H1 (cell line): ENCODE data around the gene LZTFL1. TPM values are rescaled to one million over a fixed set of nuclear protein-coding genes. Genes with fewer than 3 reads are reported as not detected.
A peak's percentile ranks its signal among the peaks of the same experiment; 100 is the strongest.

Experiments
- CTCF ChIA-PET: fragments of 300-600 bp; sonication (Branson Sonifier 250); formaldehyde crosslinking; loops from one replicate; lab custom pipeline; 2021; ENCODE audit not compliant: partially characterized antibody; lab: Charles Lee
- POLR2A ChIA-PET: fragments of 300-600 bp; sonication (Branson Sonifier 250); formaldehyde crosslinking; loops from one replicate; lab custom pipeline; 2021; ENCODE audit warnings: inconsistent platforms; ENCODE audit not compliant: partially characterized antibody; lab: Charles Lee
- DNase-seq, 2 experiments: peaks; one replicate each; pipeline versions ENCODE4 v3.0.0 to v3.0.0-alpha.2; 2010 to 2022; ENCODE audit warnings: low spot score in 2 of 2, low read depth in 1 of 2, mixed read lengths in 1 of 2
- FAIRE-seq: peaks from 2 replicates; lab custom pipeline; 2011; peaks lifted over from hg19 to GRCh38; lab: Jason Lieb, UNC
- H2AFZ ChIP-seq: 2 replicates; pipeline ENCODE4 v1.8.1; 2012; ENCODE audit warnings: low read length, inconsistent platforms
- H2AK5ac ChIP-seq: 2 replicates; pipeline ENCODE4 v1.6.1; 2013; ENCODE audit warnings: low read depth, low read length
- H2BK120ac ChIP-seq: replicated peaks from 2 replicates; pipeline ENCODE3; 2013; ENCODE audit warnings: low read depth, low read length, inconsistent platforms
- H2BK12ac ChIP-seq: 2 replicates; pipeline ENCODE4 v1.6.1; 2013; ENCODE audit warnings: low read depth, low read length
- H2BK15ac ChIP-seq: 2 replicates; pipeline ENCODE4 v1.6.1; 2013; ENCODE audit warnings: low read length
- H2BK20ac ChIP-seq: 2 replicates; pipeline ENCODE4 v1.6.1; 2013; ENCODE audit warnings: low read length
- H2BK5ac ChIP-seq: 2 replicates; pipeline ENCODE4 v1.6.1; 2013; ENCODE audit warnings: low read depth, low read length
- H3K14ac ChIP-seq: 2 replicates; pipeline ENCODE4 v1.6.1; 2013; ENCODE audit warnings: inconsistent platforms; ENCODE audit not compliant: insufficient read length
- H3K18ac ChIP-seq: 2 replicates; pipeline ENCODE4 v1.6.1; 2013; ENCODE audit warnings: low read length; ENCODE audit errors: extremely low read depth
- H3K23ac ChIP-seq: 2 replicates; pipeline ENCODE4 v1.6.1; 2013; ENCODE audit warnings: inconsistent platforms; ENCODE audit not compliant: insufficient read length
- H3K23me2 ChIP-seq: 2 replicates; pipeline ENCODE4 v1.6.1; 2013; ENCODE audit warnings: low read depth, low read length
- H3K27ac ChIP-seq: 2 replicates; pipeline ENCODE4 v1.6.1; 2011; ENCODE audit warnings: low read depth, low read length, inconsistent platforms
- H3K27me3 ChIP-seq, 4 experiments: replicated peaks in 1 of 4; 1 replicate in 1 of 4; 2 replicates in 3 of 4; pipeline versions ENCODE4 v1.6.1 to v1.8.1; 2011 to 2013; ENCODE audit warnings: low read length in 3 of 4, mild to moderate bottlenecking in 3 of 4, inconsistent platforms in 2 of 4, mixed read lengths in 2 of 4, moderate library complexity in 1 of 4; ENCODE audit not compliant: control insufficient read depth in 3 of 4, insufficient read depth in 3 of 4; ENCODE audit errors: extremely low read depth in 1 of 4
- H3K36me3 ChIP-seq, 4 experiments: 2 replicates each; pipeline versions ENCODE4 v1.6.1 to v1.8.1; 2011 to 2013; ENCODE audit warnings: mild to moderate bottlenecking in 4 of 4, low read length in 3 of 4, moderate library complexity in 2 of 4, control low read depth in 1 of 4, inconsistent platforms in 1 of 4; ENCODE audit not compliant: insufficient read depth in 4 of 4, control insufficient read depth in 2 of 4
- H3K4ac ChIP-seq: replicated peaks from 2 replicates; pipeline ENCODE3; 2013; ENCODE audit warnings: low read length, low read depth, mixed read lengths, inconsistent platforms; ENCODE audit not compliant: insufficient read length
- H3K4me1 ChIP-seq, 4 experiments: replicated peaks in 1 of 4; 1 replicate in 1 of 4; 2 replicates in 3 of 4; pipeline versions ENCODE4 v1.6.1 to v1.8.1; 2011 to 2013; ENCODE audit warnings: low read length in 3 of 4, inconsistent platforms in 2 of 4, mixed read lengths in 1 of 4; ENCODE audit not compliant: insufficient read depth in 4 of 4, control insufficient read depth in 3 of 4
- H3K4me2 ChIP-seq, 2 experiments: 2 replicates each; pipeline versions ENCODE4 v1.6.1 to v1.8.1; 2011 to 2013; ENCODE audit warnings: low read depth in 2 of 2, low read length in 2 of 2, control low read depth in 1 of 2, inconsistent platforms in 1 of 2, mild to moderate bottlenecking in 1 of 2; ENCODE audit not compliant: insufficient read depth in 1 of 2
- H3K4me3 ChIP-seq, 4 experiments: fragments of 200-600, 300-600 bp in 1 of 4; sonication (generic), shearing (Covaris generic), sonication (Bioruptor Twin) in 1 of 4; 2 replicates each; pipeline versions ENCODE4 v1.5.1 to v1.8.1; 2011 to 2016; ENCODE audit warnings: low read length in 4 of 4, low read depth in 3 of 4, control low read depth in 2 of 4, inconsistent platforms in 2 of 4, mild to moderate bottlenecking in 2 of 4, mixed read lengths in 1 of 4, moderate library complexity in 1 of 4; ENCODE audit not compliant: insufficient read depth in 2 of 4; ENCODE audit errors: extremely low read depth in 1 of 4
- H3K56ac ChIP-seq: replicated peaks from 2 replicates; pipeline ENCODE3; 2013; ENCODE audit warnings: low read depth, mild to moderate bottlenecking, mixed read lengths, low read length, inconsistent platforms; ENCODE audit not compliant: insufficient read length
- H3K79me1 ChIP-seq: 2 replicates; pipeline ENCODE4 v1.6.1; 2013; ENCODE audit warnings: low read depth, low read length, control low read depth
- H3K79me2 ChIP-seq, 2 experiments: 2 replicates each; pipeline versions ENCODE4 v1.6.1 to v1.8.1; 2012 to 2013; ENCODE audit warnings: low read length in 2 of 2, mild to moderate bottlenecking in 2 of 2, inconsistent platforms in 1 of 2; ENCODE audit not compliant: insufficient read depth in 2 of 2, control insufficient read depth in 1 of 2
- H3K9ac ChIP-seq, 4 experiments: replicated peaks in 1 of 4; 1 replicate in 1 of 4; 2 replicates in 3 of 4; pipeline versions ENCODE4 v1.6.1 to v1.8.1; 2011 to 2013; ENCODE audit warnings: low read depth in 3 of 4, low read length in 3 of 4, control low read depth in 2 of 4, mild to moderate bottlenecking in 2 of 4, moderate library complexity in 2 of 4, inconsistent platforms in 1 of 4; ENCODE audit errors: extremely low read depth in 1 of 4
- H3K9me3 ChIP-seq, 2 experiments: 2 replicates each; pipeline versions ENCODE4 v1.6.1 to v1.8.1; 2012 to 2013; ENCODE audit warnings: mild to moderate bottlenecking in 2 of 2, moderate library complexity in 2 of 2, control low read depth in 1 of 2, inconsistent platforms in 1 of 2, low read depth in 1 of 2, low read length in 1 of 2, mixed read lengths in 1 of 2; ENCODE audit not compliant: insufficient read depth in 2 of 2
- H4K20me1 ChIP-seq, 2 experiments: replicated peaks in 1 of 2; 2 replicates each; pipeline versions ENCODE3 to v1.8.1; 2011 to 2013; ENCODE audit warnings: inconsistent platforms in 2 of 2, low read length in 2 of 2, mild to moderate bottlenecking in 1 of 2; ENCODE audit not compliant: insufficient read depth in 2 of 2, control insufficient read depth in 1 of 2
- H4K5ac ChIP-seq: 2 replicates; pipeline ENCODE4 v1.6.1; 2013; ENCODE audit warnings: low read length, low read depth, mixed read lengths, inconsistent platforms; ENCODE audit not compliant: insufficient read length
- H4K8ac ChIP-seq: 2 replicates; pipeline ENCODE4 v1.8.0; 2013; ENCODE audit warnings: mild to moderate bottlenecking, moderate library complexity, low read length, inconsistent platforms; ENCODE audit not compliant: insufficient read depth; ENCODE audit errors: extremely low read depth
- H4K91ac ChIP-seq: replicated peaks from 2 replicates; pipeline ENCODE3; 2013; ENCODE audit warnings: low read length, mixed read lengths, inconsistent platforms; ENCODE audit not compliant: insufficient read length
- CBX8 ChIP-seq: fragments of 300-800, 300-1000 bp; sonication (generic); IDR thresholded peaks from 2 replicates; pipeline ENCODE4 v1.7.1; 2016; ENCODE audit warnings: low read depth, low read length, borderline replicate concordance
- CHD1 ChIP-seq: IDR thresholded peaks from 2 replicates; pipeline ENCODE4 v1.6.1; 2012; ENCODE audit warnings: low read depth, low read length, improper control_type of control experiment
- EGR1 ChIP-seq: IDR thresholded peaks from 2 replicates; pipeline ENCODE4 v1.6.1; 2011; ENCODE audit warnings: low read depth, low read length, borderline replicate concordance
- FOSL1 ChIP-seq: IDR thresholded peaks from 2 replicates; pipeline ENCODE4 v1.6.1; 2011; ENCODE audit warnings: mild to moderate bottlenecking, low read depth, low read length, moderate library complexity; ENCODE audit not compliant: insufficient read depth
- MAFK ChIP-seq: IDR thresholded peaks from 2 replicates; pipeline ENCODE4 v1.6.1; 2012; ENCODE audit warnings: low read depth, mild to moderate bottlenecking, improper control_type of control experiment, low read length
- POLR2A ChIP-seq, 2 experiments: IDR thresholded peaks; 1 replicate in 1 of 2; 2 replicates in 1 of 2; pipeline ENCODE4 v1.6.1; 2011; ENCODE audit warnings: low read depth in 2 of 2, low read length in 2 of 2, mild to moderate bottlenecking in 2 of 2; ENCODE audit errors: control extremely low read depth in 1 of 2
- POU5F1 ChIP-seq: IDR thresholded peaks from 2 replicates; pipeline ENCODE4 v1.6.1; 2011; ENCODE audit warnings: low read depth, mild to moderate bottlenecking, low read length, moderate library complexity
- SRF ChIP-seq: IDR thresholded peaks from 2 replicates; pipeline ENCODE4 v1.6.1; 2011; ENCODE audit warnings: mild to moderate bottlenecking, low read depth, low read length, moderate library complexity
- TBP ChIP-seq: IDR thresholded peaks from 2 replicates; pipeline ENCODE4 v1.6.1; 2011; ENCODE audit warnings: low read depth, low read length, improper control_type of control experiment
- YY1 ChIP-seq: IDR thresholded peaks from 2 replicates; pipeline ENCODE4 v1.6.1; 2011; ENCODE audit warnings: low read depth, mild to moderate bottlenecking, low read length
- WGBS, 2 experiments: shearing (Covaris generic) in 1 of 2; methylation state at CpG; one replicate each; pipeline versions ENCODE4 v1.1.6 to v1.1.7; 2013 to 2015; ENCODE audit warnings: low lambda C conversion rate in 2 of 2, mixed read lengths in 2 of 2, inconsistent platforms in 1 of 2, low coverage in 1 of 2, missing lambda C conversion rate in 1 of 2; ENCODE audit not compliant: insufficient replicate concordance in 2 of 2, insufficient coverage in 1 of 2, insufficient read length in 1 of 2; ENCODE audit errors: extremely low coverage in 1 of 2, missing lambda C conversion rate in 1 of 2; 5-methylcytosine and 5-hydroxymethylcytosine counted together
- polyA plus RNA-seq, 7 experiments: library from polyadenylated mRNA; depleted of rRNA in 3 of 7; stranded (reverse) in 5 of 7; unstranded in 2 of 7; fragments of >200 nt in 5 of 7; fragments of 200-250 nt in 2 of 7; gene quantifications; 1 replicate in 5 of 7; 2 replicates in 1 of 7; 4 replicates in 1 of 7; pipeline versions ENCODE4 v1.2.1 to v1.2.3, GENCODE V29; 2011 to 2013; ENCODE audit warnings: missing spikeins in 2 of 7, mixed read lengths in 2 of 7
- total RNA-seq: library from RNA; stranded (reverse); fragmentation: NEBNext Ultra II Directional; extraction: Animal tissue kit (Norgen Biotek cat#: 25700); gene quantifications from 2 replicates; pipeline ENCODE4 v1.2.1, GENCODE V29; 2021
- TF ChIP-seq, protein P1 (sequence below): IDR thresholded peaks from 2 replicates; pipeline ENCODE4 v1.6.1; 2012; ENCODE audit warnings: inconsistent platforms

Gene LZTFL1
- total and polyA plus RNA-seq, 2 of the 8 experiments (the other 6 are each of a cell fraction or from before 2014, with no cell fraction given): 8.7 to 11.5 TPM

DNA sequence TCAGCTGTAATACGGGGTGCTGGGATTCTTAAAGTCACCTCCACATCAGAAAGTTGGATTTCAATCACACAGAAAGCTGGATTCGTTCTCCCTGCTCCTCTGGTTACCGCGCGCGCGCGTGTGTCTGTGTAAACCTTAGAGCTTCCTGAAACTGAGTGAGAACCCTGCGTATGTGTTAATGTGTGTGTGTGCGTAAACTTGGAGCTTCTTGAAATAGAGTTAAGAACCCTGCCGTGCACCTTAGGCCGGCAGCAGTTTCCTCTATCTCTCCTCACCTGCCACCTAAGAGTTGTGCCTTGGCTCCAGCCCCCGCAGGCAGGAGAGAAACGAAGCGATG is 531 bp downstream of the LZTFL1 start:
- H2BK20ac ChIP-seq: no peak overlapping the region
- peak overlapping the region in 3 of 4 experiments; percentile 63 to 71 (median 65); a peak in 6 of 7 replicates for H3K9ac ChIP-seq
- DNase-seq: no peak
- H3K27ac ChIP-seq: peak overlapping the region; percentile 42; the same call in 1 of the 2 replicates
- H3K36me3 ChIP-seq: no peaks in the 10 kb centered on the region
- no peaks in the 10 kb centered on the region for H3K9me3 ChIP-seq
- no peak overlapping the region for H3K56ac ChIP-seq
- no peak overlapping the region for H4K5ac ChIP-seq
- H2BK15ac ChIP-seq: no peak overlapping the region
- H3K18ac ChIP-seq: no peak overlapping the region
- WGBS, 2 experiments: 16% methylated on average over 15 of the region's 15 CpGs; no CpG with 5 or more reads in 1 of the 2 experiments
- H2AFZ ChIP-seq: peak overlapping the region; percentile 39; the same call in 1 of the 2 replicates
- no peak overlapping the region for H2BK5ac ChIP-seq
- TF ChIP-seq TBP (no peak), SRF (no peak), YY1 (no peak), CHD1 (no peak), FOSL1 (no peak), POU5F1 (no peak), EGR1 (no peak), MAFK (no peak), CBX8 (no peak), POLR2A (IDR thresholded peaks at IDR 0.05; ENCODE audit: control extremely low read depth in 1 of 2, low read depth in 2 of 2, low read length in 2 of 2) (no peak)
- TF ChIP-seq, protein P1, sequence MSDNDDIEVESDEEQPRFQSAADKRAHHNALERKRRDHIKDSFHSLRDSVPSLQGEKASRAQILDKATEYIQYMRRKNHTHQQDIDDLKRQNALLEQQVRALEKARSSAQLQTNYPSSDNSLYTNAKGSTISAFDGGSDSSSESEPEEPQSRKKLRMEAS: no peak
- ChIA-PET CTCF (interaction anchor here (0.5 to 3.8 kb wide), 5 partner anchors 9 to 238 kb away, joined by 3 to 18 read pairs (median 5); no protein-coding TSS in a partner anchor), POLR2A (interaction anchor here (1.2 kb wide), 1 partner anchor 11 kb away, joined by 6 read pairs; no protein-coding TSS in a partner anchor)
- no peak overlapping the region for H3K4ac ChIP-seq
- peaks cover 0 to 3% (median 2%) of the 10 kb centered on the region in 4 experiments; a peak in 3 of 7 replicates for H3K4me1 ChIP-seq
- no peak overlapping the region for H4K91ac ChIP-seq
- H3K23ac ChIP-seq: no peak overlapping the region
- H3K27me3 ChIP-seq: peaks cover 0 to 19% (median 3%) of the 10 kb centered on the region in 4 experiments; a peak in 3 of 7 replicates
- H3K79me1 ChIP-seq: no peaks in the 10 kb centered on the region
- H3K23me2 ChIP-seq: peaks cover 8% of the 10 kb centered on the region; the same call in 1 of the 2 replicates
- H4K20me1 ChIP-seq: no peaks in the 10 kb centered on the region
- H4K8ac ChIP-seq: 0 out of 2 replicates have a peak overlapping the region, but pooled peaks have one; percentile 74
- no peak overlapping the region for H3K14ac ChIP-seq
- H2BK12ac ChIP-seq: no peak overlapping the region
- H2AK5ac ChIP-seq: no peak overlapping the region
- H3K79me2 ChIP-seq: no peaks in the 10 kb centered on the region
- no peak overlapping the region for H2BK120ac ChIP-seq
- no peak for FAIRE-seq
- H3K4me2 ChIP-seq: peak overlapping the region; percentile 85 to 94
- H3K4me3 ChIP-seq: peak overlapping the region; percentile 70 to 85 (median 72)
